ENCODE measurements around the gene ZNF33B.

Gene ZNF33B

DNA sequence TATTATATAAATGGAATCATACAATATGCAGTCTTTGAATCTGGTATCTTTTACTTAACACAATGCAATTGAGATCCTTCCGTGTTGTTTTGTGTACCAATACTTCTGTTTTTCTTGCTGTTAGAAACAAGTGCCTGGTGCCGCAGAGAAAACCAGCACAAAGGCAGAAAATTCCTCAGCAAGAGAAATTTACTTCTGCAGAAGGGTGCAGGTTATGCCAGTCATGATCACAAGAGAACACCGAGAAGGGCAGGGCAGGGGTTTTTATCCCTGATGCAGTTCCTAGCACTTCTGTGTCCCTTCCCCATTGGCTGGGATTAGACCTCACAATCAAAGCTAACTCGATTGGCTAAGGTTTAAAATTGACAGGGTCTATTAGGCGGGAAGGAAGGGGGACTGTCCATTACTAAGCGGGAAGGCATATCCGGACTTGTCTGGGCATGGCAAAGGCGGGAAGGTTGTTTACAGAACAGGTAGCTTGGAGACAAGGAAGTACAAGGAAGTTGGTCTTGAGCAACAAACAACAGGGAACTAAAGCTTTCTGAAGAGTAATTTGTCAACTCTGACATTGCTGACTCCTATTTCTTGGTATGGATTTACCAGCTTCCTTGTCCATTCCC lies 2.4 kb upstream of the ZNF33B start:
- Histone ChIP-seq H3K27ac (ENCODE audit: low read depth, low read length) (no peak overlapping the region), H3K9ac (ENCODE audit: low read length) (no peak overlapping the region), H3K36me3 (ENCODE audit: control insufficient read depth, insufficient read depth, low read length) (no peaks in the 10 kb centered on the region), H3K27me3 (ENCODE audit: control insufficient read depth, insufficient read depth, low read length) (no peaks in the 10 kb centered on the region), H3K4me1 (ENCODE audit: control insufficient read depth, insufficient read depth, low read length) (no peaks in the 10 kb centered on the region), H3K4me3 (ENCODE audit: low read length) (no peak overlapping the region)

DNA sequence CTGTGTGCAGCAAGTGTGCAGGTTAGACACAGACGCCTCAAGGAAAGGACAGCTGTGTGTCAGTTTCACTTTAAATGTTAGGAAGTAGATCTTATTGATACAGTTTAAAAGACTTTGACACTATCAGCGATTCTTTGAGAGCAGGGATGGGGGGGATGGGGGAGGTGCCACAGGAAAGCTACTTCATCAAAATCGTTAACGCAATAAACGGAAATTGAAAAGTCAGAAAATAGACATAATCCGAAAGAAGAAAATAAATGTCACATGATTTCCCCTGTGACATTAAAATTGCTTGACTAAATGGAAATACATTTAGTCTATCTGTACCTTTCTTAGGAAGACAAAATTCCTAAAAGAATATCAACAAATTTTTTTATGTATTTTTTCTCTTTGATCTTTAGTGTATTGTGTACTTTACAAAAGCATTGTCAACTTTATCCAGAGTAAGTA lies 476 bp upstream of the ZNF33B start:
- H3K4me1 ChIP-seq (ENCODE audit: control insufficient read depth, insufficient read depth, low read length) = no peaks in the 10 kb centered on the region
- peak overlapping the region; percentile 96 for H3K4me3 ChIP-seq (ENCODE audit: low read length)
- peak overlapping the region; percentile 87 for H3K27ac ChIP-seq (ENCODE audit: low read depth, low read length)
- H3K9ac ChIP-seq (ENCODE audit: low read length) = peak overlapping the region; percentile 70
- H3K27me3 ChIP-seq (ENCODE audit: control insufficient read depth, insufficient read depth, low read length) = no peaks in the 10 kb centered on the region
- H3K36me3 ChIP-seq (ENCODE audit: control insufficient read depth, insufficient read depth, low read length) = no peaks in the 10 kb centered on the region

DNA sequence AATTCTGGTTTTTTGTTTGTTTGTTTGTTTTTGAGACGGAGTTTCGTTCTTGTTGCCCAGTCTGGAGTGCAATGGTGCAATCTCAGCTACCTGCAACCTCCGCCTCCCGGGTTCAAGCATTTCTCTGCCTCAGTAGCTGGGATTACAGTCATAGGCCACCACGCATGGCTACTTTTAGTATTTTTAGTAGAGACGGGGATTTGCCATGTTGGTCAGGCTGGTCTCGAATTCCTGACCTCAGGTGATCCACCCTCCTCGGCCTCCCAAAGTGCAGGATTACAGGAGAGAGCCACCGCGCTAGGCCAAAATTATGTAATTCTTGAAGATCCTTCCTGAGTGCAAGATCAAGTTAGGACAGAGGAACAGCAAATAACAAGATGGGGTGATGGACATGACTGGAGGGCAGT lies 719 bp downstream of the ZNF33B start:
- Histone ChIP-seq H3K4me3 (ENCODE audit: low read length) (peak overlapping the region; percentile 96), H3K4me1 (ENCODE audit: control insufficient read depth, insufficient read depth, low read length) (no peaks in the 10 kb centered on the region), H3K27ac (ENCODE audit: low read depth, low read length) (peak overlapping the region; percentile 87), H3K9ac (ENCODE audit: low read length) (no peak overlapping the region), H3K27me3 (ENCODE audit: control insufficient read depth, insufficient read depth, low read length) (no peaks in the 10 kb centered on the region), H3K36me3 (ENCODE audit: control insufficient read depth, insufficient read depth, low read length) (no peaks in the 10 kb centered on the region)

DNA sequence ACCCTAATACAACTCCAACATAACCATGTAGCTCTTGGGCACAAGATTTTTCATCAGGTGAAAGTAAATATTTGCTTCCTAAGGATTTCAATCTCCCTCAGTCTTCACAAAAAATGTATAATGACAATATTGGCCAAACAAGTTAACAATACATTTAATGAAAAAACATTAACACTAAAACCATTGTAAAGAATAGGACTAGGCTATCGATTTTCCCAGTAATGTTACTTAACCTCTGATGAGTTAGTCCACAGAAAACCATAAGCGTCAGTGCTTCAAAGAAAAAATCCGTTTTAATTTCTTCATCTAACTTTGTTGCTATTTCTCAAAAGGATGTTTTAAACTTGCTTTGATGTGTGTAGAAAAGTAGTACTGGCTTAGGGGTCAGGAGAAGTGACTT lies 1.2 kb downstream of the ZNF33B start:
- Histone ChIP-seq H3K4me3 (ENCODE audit: low read length) (no peak overlapping the region), H3K9ac (ENCODE audit: low read length) (no peak overlapping the region), H3K27me3 (ENCODE audit: control insufficient read depth, insufficient read depth, low read length) (no peaks in the 10 kb centered on the region), H3K27ac (ENCODE audit: low read depth, low read length) (no peak overlapping the region), H3K36me3 (ENCODE audit: control insufficient read depth, insufficient read depth, low read length) (no peaks in the 10 kb centered on the region), H3K4me1 (ENCODE audit: control insufficient read depth, insufficient read depth, low read length) (no peaks in the 10 kb centered on the region)

DNA sequence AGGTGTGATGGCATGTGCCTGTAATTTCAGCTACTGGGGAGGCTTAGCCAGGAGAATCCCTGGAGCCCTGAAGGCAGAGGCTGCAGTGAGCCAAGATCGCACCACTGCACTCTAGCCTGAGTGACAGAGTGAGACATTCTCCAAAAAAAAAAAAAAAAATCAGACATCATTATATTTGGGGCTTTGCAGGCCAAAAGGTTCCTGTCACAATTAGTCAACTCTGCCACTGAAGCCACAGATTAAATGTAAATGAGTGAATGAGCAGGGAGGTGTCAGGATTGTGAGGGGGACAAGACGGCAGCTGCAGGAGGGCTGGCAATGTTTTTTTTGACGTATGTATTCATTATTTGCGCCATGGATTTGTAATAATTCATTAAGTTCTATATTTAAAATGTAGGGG lies 3.3 kb downstream of the ZNF33B start:
- peaks cover 5% of the 10 kb centered on the region for H3K36me3 ChIP-seq (ENCODE audit: control insufficient read depth, insufficient read depth, low read length)
- H3K4me1 ChIP-seq (ENCODE audit: control insufficient read depth, insufficient read depth, low read length) = no peaks in the 10 kb centered on the region
- H3K27ac ChIP-seq (ENCODE audit: low read depth, low read length) = no peak overlapping the region
- H3K9ac ChIP-seq (ENCODE audit: low read length) = no peak overlapping the region
- no peak overlapping the region for H3K4me3 ChIP-seq (ENCODE audit: low read length)
- H3K27me3 ChIP-seq (ENCODE audit: control insufficient read depth, insufficient read depth, low read length) = no peaks in the 10 kb centered on the region

DNA sequence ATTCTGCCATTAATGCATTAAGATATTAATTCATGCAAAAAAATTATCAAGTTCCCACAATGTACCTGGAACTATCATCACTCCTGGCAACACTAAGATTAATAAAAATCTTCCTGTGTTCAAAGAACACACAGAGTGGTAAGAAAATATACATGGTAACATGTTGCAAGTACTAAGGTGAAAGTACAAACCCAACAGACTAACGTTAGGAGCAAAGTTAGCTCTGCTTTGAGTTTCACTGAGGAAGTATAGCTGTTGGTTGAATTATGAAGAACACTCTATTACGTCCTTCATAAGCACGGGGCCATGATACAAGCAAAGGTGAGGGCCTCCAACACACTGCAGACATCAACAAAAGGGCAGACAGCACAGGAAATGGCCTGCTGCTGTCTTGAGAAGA lies 5.8 kb downstream of the ZNF33B start:
- Histone ChIP-seq H3K4me1 (ENCODE audit: control insufficient read depth, insufficient read depth, low read length) (no peaks in the 10 kb centered on the region), H3K27ac (ENCODE audit: low read depth, low read length) (no peak overlapping the region), H3K9ac (ENCODE audit: low read length) (no peak overlapping the region), H3K4me3 (ENCODE audit: low read length) (no peak overlapping the region), H3K27me3 (ENCODE audit: control insufficient read depth, insufficient read depth, low read length) (no peaks in the 10 kb centered on the region), H3K36me3 (ENCODE audit: control insufficient read depth, insufficient read depth, low read length) (peaks cover 5% of the 10 kb centered on the region)

DNA sequence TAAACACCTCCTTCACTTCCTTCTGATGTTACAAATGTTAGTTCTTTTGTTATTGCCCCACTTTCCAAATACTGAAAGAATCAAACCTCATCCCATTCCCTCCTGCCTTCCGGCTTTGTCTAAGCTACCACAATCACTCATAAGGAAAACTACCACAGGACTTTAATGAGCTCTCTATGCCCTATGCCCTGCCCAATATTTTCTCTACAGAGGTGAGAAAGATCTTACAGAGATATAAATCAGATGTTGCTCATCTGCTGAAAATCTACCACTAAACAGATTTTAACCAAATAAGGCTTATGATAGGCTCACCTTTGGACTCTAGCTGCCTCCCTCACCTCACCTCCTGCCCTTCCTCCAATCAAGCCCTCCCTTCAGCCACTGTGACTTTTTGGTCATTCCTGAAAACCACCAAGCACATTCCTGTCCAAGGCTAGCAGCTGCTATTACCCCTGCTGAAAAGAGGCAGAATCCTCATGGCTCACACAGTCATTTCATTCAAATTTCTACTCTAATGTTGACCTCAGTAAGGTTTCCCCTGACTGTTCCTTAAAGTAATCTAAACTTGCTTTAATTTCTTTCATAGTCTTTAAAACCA lies 7.7 kb downstream of the ZNF33B start:
- H3K27ac ChIP-seq (ENCODE audit: low read depth, low read length) = no peak overlapping the region
- H3K27me3 ChIP-seq (ENCODE audit: control insufficient read depth, insufficient read depth, low read length) = no peaks in the 10 kb centered on the region
- H3K4me1 ChIP-seq (ENCODE audit: control insufficient read depth, insufficient read depth, low read length) = no peaks in the 10 kb centered on the region
- H3K4me3 ChIP-seq (ENCODE audit: low read length) = no peak overlapping the region
- no peak overlapping the region for H3K9ac ChIP-seq (ENCODE audit: low read length)
- peaks cover 5% of the 10 kb centered on the region for H3K36me3 ChIP-seq (ENCODE audit: control insufficient read depth, insufficient read depth, low read length)

DNA sequence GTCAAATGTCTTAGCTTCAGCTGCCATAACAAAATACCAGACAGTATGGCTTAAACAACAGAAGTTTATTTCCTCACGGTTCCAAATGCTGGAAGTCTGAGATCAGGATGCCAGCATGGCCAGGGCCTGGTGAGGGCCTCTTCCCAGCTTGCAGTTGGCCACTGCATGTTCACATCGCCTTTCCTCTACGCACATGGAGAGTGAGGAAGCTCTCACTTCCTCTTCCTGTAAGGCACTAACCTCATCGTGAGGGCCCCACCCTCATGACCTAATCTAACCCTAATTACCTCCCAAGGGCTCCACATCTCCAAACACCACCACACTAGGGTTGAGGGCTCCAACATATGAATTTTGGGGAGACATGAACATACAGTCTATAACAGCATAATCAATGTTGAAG lies 14.4 kb downstream of the ZNF33B start:
- Histone ChIP-seq H3K27ac (ENCODE audit: low read depth, low read length) (no peak overlapping the region), H3K4me3 (ENCODE audit: low read length) (no peak overlapping the region), H3K4me1 (ENCODE audit: control insufficient read depth, insufficient read depth, low read length) (no peaks in the 10 kb centered on the region), H3K36me3 (ENCODE audit: control insufficient read depth, insufficient read depth, low read length) (peaks cover 4% of the 10 kb centered on the region), H3K9ac (ENCODE audit: low read length) (no peak overlapping the region), H3K27me3 (ENCODE audit: control insufficient read depth, insufficient read depth, low read length) (no peaks in the 10 kb centered on the region)

DNA sequence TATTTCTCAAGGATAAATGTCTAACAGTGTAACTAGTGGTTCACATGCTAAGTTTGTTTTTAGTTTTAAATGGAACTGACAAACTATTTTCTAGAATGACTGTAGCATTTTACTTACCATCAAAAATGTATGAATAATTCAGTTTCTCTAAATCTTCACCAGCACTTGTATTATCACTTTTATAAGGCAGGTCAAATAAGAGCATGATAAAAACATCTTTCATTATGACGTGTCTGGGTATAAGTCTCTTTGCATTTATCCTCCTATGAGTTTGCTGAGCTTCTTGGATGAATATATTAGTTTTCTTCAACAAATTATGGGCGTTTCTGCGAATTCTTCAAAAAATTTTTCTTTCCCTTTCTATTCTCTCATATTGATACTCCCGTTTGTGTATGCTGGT lies 19.9 kb downstream of the ZNF33B start:
- H3K9ac ChIP-seq (ENCODE audit: low read length) = no peak overlapping the region
- no peaks in the 10 kb centered on the region for H3K27me3 ChIP-seq (ENCODE audit: control insufficient read depth, insufficient read depth, low read length)
- no peaks in the 10 kb centered on the region for H3K4me1 ChIP-seq (ENCODE audit: control insufficient read depth, insufficient read depth, low read length)
- peaks cover 2% of the 10 kb centered on the region for H3K36me3 ChIP-seq (ENCODE audit: control insufficient read depth, insufficient read depth, low read length)
- H3K4me3 ChIP-seq (ENCODE audit: low read length) = no peak overlapping the region
- H3K27ac ChIP-seq (ENCODE audit: low read depth, low read length) = no peak overlapping the region

DNA sequence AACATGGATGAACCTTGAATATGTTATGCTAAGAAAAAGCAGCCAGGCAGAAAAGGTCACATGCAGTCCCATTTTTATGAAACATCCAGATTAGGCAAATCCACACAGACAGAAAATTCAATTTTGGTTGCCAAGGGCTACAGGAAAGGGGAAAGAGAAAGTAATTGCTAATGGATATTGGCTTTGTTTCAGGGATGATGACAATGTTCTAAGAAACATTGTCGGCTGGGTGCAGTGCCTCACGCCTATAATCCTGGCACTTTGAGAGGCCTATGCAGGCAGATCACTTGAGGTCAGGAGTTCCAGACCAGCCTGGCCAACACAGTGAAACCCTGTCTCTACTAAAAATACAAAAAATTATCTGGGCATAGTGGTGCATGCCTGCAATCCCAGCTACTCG lies 23.0 kb downstream of the ZNF33B start:
- no peak overlapping the region for H3K9ac ChIP-seq (ENCODE audit: low read length)
- no peaks in the 10 kb centered on the region for H3K27me3 ChIP-seq (ENCODE audit: control insufficient read depth, insufficient read depth, low read length)
- peaks cover 2% of the 10 kb centered on the region for H3K36me3 ChIP-seq (ENCODE audit: control insufficient read depth, insufficient read depth, low read length)
- no peaks in the 10 kb centered on the region for H3K4me1 ChIP-seq (ENCODE audit: control insufficient read depth, insufficient read depth, low read length)
- no peak overlapping the region for H3K4me3 ChIP-seq (ENCODE audit: low read length)
- H3K27ac ChIP-seq (ENCODE audit: low read depth, low read length) = no peak overlapping the region

DNA sequence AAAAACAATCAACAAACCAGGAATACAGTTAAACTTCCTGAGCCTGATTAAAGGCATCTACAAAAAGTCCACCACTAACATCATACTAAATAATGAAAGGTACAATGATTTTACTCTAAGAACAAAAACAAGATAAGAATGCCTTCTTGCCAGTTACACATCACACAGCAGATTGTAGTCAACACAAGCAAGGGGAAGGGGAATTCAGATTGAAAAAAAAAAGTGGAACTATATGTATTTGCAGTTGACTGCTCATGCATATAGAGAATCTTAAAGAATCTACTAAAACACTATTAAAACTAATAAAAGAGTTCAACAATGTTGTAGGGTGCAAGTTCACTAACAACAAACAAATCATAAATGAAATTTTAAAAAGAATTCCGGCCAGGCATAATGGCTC lies 28.5 kb downstream of the ZNF33B start:
- H3K27ac ChIP-seq (ENCODE audit: low read depth, low read length) = no peak overlapping the region
- H3K9ac ChIP-seq (ENCODE audit: low read length) = no peak overlapping the region
- no peaks in the 10 kb centered on the region for H3K27me3 ChIP-seq (ENCODE audit: control insufficient read depth, insufficient read depth, low read length)
- H3K4me1 ChIP-seq (ENCODE audit: control insufficient read depth, insufficient read depth, low read length) = no peaks in the 10 kb centered on the region
- H3K36me3 ChIP-seq (ENCODE audit: control insufficient read depth, insufficient read depth, low read length) = peaks cover 2% of the 10 kb centered on the region
- no peak overlapping the region for H3K4me3 ChIP-seq (ENCODE audit: low read length)

DNA sequence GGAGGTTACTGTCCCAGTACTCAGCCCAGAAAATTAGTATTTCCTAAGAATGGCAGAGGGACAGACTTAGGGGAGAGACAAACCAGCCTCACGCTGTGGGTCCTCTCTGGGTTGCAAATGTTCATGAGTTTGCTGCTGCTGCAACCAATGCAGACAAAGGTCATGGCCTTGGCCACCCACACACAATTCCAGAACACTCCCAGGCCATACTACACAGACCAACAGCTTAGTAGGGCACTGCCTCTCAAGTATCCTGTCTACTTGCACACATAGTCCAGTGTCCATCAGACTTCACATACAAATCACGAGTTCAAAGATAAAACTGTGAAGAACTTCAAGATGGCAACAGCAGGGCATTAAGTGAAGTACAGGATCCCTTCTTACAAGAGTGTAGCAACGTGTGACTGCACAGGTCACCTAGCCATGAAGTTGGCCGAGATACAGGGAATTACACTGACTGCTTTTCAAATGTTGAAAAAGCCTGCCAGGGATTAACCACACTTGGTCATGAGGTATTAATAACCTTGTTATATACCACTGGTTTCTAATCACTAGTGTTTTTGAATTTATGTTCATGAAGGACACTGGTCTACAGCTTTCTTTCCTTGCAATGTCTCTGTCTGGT lies 40.0 kb downstream of the ZNF33B start:
- no peaks in the 10 kb centered on the region for H3K27me3 ChIP-seq (ENCODE audit: control insufficient read depth, insufficient read depth, low read length)
- H3K36me3 ChIP-seq (ENCODE audit: control insufficient read depth, insufficient read depth, low read length) = peaks cover 1% of the 10 kb centered on the region
- H3K4me1 ChIP-seq (ENCODE audit: control insufficient read depth, insufficient read depth, low read length) = no peaks in the 10 kb centered on the region
- H3K9ac ChIP-seq (ENCODE audit: low read length) = no peak overlapping the region
- H3K4me3 ChIP-seq (ENCODE audit: low read length) = no peak overlapping the region
- no peak overlapping the region for H3K27ac ChIP-seq (ENCODE audit: low read depth, low read length)

DNA sequence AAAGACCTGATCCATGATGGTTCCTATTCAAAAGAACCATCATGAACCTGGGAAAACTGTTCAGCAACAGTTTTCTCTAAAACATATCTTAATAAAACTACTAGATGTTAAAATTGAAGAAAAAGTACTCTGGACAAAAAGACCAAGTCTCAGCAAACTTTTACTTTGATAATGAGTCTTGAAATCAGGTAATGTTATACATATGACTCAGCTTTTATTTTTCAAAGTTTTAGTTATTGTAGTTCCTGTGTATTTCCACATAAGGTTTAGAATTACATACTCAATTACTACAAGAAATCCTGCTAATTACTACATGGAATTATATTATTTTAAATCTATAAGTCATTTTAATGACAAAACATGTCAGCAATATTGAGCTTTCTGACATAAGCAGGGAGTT lies 42.2 kb downstream of the ZNF33B start:
- H3K9ac ChIP-seq (ENCODE audit: low read length) = no peak overlapping the region
- peaks cover 10% of the 10 kb centered on the region for H3K36me3 ChIP-seq (ENCODE audit: control insufficient read depth, insufficient read depth, low read length)
- H3K27ac ChIP-seq (ENCODE audit: low read depth, low read length) = no peak overlapping the region
- H3K4me1 ChIP-seq (ENCODE audit: control insufficient read depth, insufficient read depth, low read length) = no peaks in the 10 kb centered on the region
- no peak overlapping the region for H3K4me3 ChIP-seq (ENCODE audit: low read length)
- no peaks in the 10 kb centered on the region for H3K27me3 ChIP-seq (ENCODE audit: control insufficient read depth, insufficient read depth, low read length)

All from rectal smooth muscle tissue (tissue), 1 donor.